DND-41 (cell line): ENCODE data around the gene MYO18B.

Source experiments
- ATAC-seq: fragments of 200-7000 bp; cut with Tn5 transposase; 3 replicates; pipeline ENCODE4 v1.9.1; 2021; ENCODE audit warnings: low read depth; ENCODE audit not compliant: insufficient read depth
- DNase-seq: peaks from one replicate; pipeline ENCODE4 v3.0.0-alpha.2; 2020
- H2AFZ ChIP-seq: 2 replicates; pipeline ENCODE4 v1.6.0; 2012; ENCODE audit warnings: low read depth, low read length
- H3K27ac ChIP-seq: 2 replicates; pipeline ENCODE4 v1.5.1; 2012; ENCODE audit warnings: low read length, inconsistent platforms
- H3K27me3 ChIP-seq: fragments of 200-600 bp; sonication (generic); 2 replicates; pipeline ENCODE4 v1.6.0; 2012; ENCODE audit warnings: low read length, mild to moderate bottlenecking, inconsistent platforms; ENCODE audit not compliant: insufficient read depth, poor library complexity
- H3K36me3 ChIP-seq: 2 replicates; pipeline ENCODE4 v1.5.1; 2012; ENCODE audit warnings: low read length, inconsistent platforms; ENCODE audit not compliant: insufficient read depth
- H3K4me1 ChIP-seq: 2 replicates; pipeline ENCODE4 v1.5.1; 2012; ENCODE audit warnings: mild to moderate bottlenecking, low read length; ENCODE audit not compliant: insufficient read depth
- H3K4me2 ChIP-seq: 2 replicates; pipeline ENCODE4 v1.6.0; 2012; ENCODE audit warnings: mild to moderate bottlenecking, moderate library complexity, low read length, inconsistent platforms; ENCODE audit not compliant: insufficient read depth
- H3K4me3 ChIP-seq, 2 experiments: fragments of 200-600 bp in 1 of 2; shearing (Covaris generic) in 1 of 2; 2 replicates each; pipeline ENCODE4 v1.5.1; 2012 to 2016; ENCODE audit warnings: inconsistent platforms in 2 of 2, low read length in 2 of 2, mild to moderate bottlenecking in 2 of 2, low read depth in 1 of 2, moderate library complexity in 1 of 2
- H3K79me2 ChIP-seq: 2 replicates; pipeline ENCODE4 v1.6.0; 2012; ENCODE audit warnings: low read length, inconsistent platforms; ENCODE audit not compliant: insufficient read depth
- H3K9ac ChIP-seq: 2 replicates; pipeline ENCODE4 v1.6.0; 2012; ENCODE audit warnings: low read depth, mild to moderate bottlenecking, inconsistent platforms, low read length, moderate library complexity
- H3K9me3 ChIP-seq: 2 replicates; pipeline ENCODE4 v1.5.1; 2012; ENCODE audit warnings: low read length, moderate library complexity, mild to moderate bottlenecking, inconsistent platforms; ENCODE audit not compliant: insufficient read depth, severe bottlenecking
- H4K20me1 ChIP-seq: 2 replicates; pipeline ENCODE4 v1.6.0; 2012; ENCODE audit warnings: low read length; ENCODE audit not compliant: insufficient read depth
- CTCF ChIP-seq: IDR thresholded peaks from 2 replicates; pipeline ENCODE4 v1.5.1; 2012; ENCODE audit warnings: borderline replicate concordance, low read length, moderate library complexity, mild to moderate bottlenecking; ENCODE audit not compliant: poor library complexity, severe bottlenecking; ENCODE audit errors: extremely low read depth
- EZH2 ChIP-seq: IDR thresholded peaks from 3 replicates; pipeline ENCODE4 v1.6.1; 2012; ENCODE audit warnings: borderline replicate concordance, low read depth, mild to moderate bottlenecking, moderate library complexity, low read length, inconsistent platforms; ENCODE audit not compliant: severe bottlenecking

Gene MYO18B

GRCh38 chr22:25693268-25693565, 48.8 kb upstream of the MYO18B start:
- H2AFZ ChIP-seq = no peak overlapping the region
- no peak for DNase-seq
- H3K27me3 ChIP-seq = no peaks in the 10 kb centered on the region
- H3K9me3 ChIP-seq = no peaks in the 10 kb centered on the region
- H4K20me1 ChIP-seq = no peaks in the 10 kb centered on the region
- no peak overlapping the region for H3K9ac ChIP-seq
- TF ChIP-seq EZH2 (no peak), CTCF (no peak)
- no peaks in the 10 kb centered on the region for H3K79me2 ChIP-seq
- no peak overlapping the region for H3K27ac ChIP-seq
- H3K4me2 ChIP-seq = no peak overlapping the region
- no peaks in the 10 kb centered on the region for H3K36me3 ChIP-seq
- no peak for ATAC-seq
- H3K4me1 ChIP-seq = no peaks in the 10 kb centered on the region
- no peak overlapping the region for H3K4me3 ChIP-seq

DNA sequence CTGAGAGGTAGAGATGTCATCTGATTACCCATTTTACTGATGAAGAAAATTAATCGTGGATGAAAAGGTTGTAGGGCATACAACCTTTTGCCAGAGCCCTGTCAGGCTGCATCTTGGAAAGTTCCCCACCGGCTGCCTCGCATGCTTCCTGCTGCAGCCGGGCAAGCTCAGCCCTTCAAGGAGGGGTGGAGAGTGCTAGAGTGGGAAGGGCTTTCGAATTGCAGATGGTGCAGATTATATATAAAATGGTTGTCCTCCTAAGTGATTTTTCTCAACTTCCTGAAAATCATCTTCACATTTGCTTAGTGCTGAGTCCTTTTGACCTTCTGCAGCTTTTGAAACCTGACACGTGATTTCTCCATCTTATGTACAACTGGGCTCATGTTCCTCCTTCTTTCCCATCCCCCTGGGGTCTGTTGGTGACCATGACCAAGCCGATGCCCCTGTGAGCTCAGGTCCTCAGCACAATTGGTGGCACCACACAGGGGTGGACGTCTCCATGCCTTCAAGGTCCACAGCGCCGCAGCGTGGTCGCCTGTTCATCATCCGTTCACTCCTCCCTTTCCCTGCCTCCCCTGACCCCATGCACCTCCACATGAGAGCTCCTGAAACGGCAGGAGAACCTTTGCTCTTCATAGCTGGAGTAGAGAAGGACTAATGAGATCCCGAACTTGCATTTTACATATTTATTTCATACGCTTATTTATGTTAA, 47.6 kb upstream of the MYO18B start:
- no peaks in the 10 kb centered on the region for H4K20me1 ChIP-seq
- H2AFZ ChIP-seq = no peak overlapping the region
- H3K36me3 ChIP-seq = no peaks in the 10 kb centered on the region
- DNase-seq (no peak), ATAC-seq (no peak)
- H3K27me3 ChIP-seq = no peaks in the 10 kb centered on the region
- no peaks in the 10 kb centered on the region for H3K4me1 ChIP-seq
- H3K4me2 ChIP-seq = no peak overlapping the region
- no peak for TF ChIP-seq EZH2
- no peak for TF ChIP-seq CTCF
- H3K4me3 ChIP-seq = no peak overlapping the region
- H3K9me3 ChIP-seq = no peaks in the 10 kb centered on the region
- no peak overlapping the region for H3K9ac ChIP-seq
- H3K27ac ChIP-seq = no peak overlapping the region
- no peaks in the 10 kb centered on the region for H3K79me2 ChIP-seq

DNA sequence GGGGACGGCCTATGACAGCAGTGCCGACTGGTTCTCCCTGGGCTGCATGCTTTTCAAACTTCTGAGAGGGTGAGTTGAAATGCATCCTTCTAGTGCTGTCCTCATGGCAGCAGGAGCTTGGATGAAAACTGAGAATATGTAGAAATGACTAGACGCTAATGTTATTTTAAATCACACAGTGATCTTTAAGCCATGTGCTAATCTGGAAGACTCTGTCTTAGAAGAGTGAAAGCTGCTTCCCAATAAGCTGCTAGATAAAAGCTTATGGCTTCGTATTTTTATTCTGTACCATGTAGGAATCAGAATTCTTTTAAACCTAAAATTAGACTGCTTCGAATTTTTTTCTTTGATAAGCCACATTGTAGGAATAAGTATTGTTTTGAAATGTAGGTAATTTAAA, 46.8 kb upstream of the MYO18B start:
- Histone ChIP-seq H3K4me3 (no peak overlapping the region), H2AFZ (no peak overlapping the region), H3K27me3 (no peaks in the 10 kb centered on the region), H3K27ac (no peak overlapping the region), H3K36me3 (no peaks in the 10 kb centered on the region), H3K79me2 (no peaks in the 10 kb centered on the region), H3K4me1 (no peaks in the 10 kb centered on the region), H3K9me3 (no peaks in the 10 kb centered on the region), H3K4me2 (no peak overlapping the region), H3K9ac (no peak overlapping the region), H4K20me1 (no peaks in the 10 kb centered on the region)
- TF ChIP-seq CTCF (no peak), EZH2 (no peak)
- no peak for DNase-seq
- ATAC-seq = no peak

GRCh38 chr22:25696763-25697162, 45.2 kb upstream of the MYO18B start:
- no peaks in the 10 kb centered on the region for H3K4me1 ChIP-seq
- TF ChIP-seq CTCF = no peak
- TF ChIP-seq EZH2 = no peak
- H3K9ac ChIP-seq = no peak overlapping the region
- no peaks in the 10 kb centered on the region for H3K79me2 ChIP-seq
- H3K27ac ChIP-seq = no peak overlapping the region
- no peaks in the 10 kb centered on the region for H3K27me3 ChIP-seq
- no peak overlapping the region for H2AFZ ChIP-seq
- ATAC-seq (no peak), DNase-seq (no peak)
- H3K4me2 ChIP-seq = no peak overlapping the region
- H3K4me3 ChIP-seq = no peak overlapping the region
- H4K20me1 ChIP-seq = no peaks in the 10 kb centered on the region
- H3K36me3 ChIP-seq = no peaks in the 10 kb centered on the region
- no peaks in the 10 kb centered on the region for H3K9me3 ChIP-seq
